HG02759 (cell line): ENCODE data around the gene COPA.
"Not testable (repeated sequence)": the region's sequence is repeated elsewhere in the genome, so short reads cannot be mapped to it uniquely, and the experiment has no call there.

Source experiments
- ATAC-seq: cut with Tn5 transposase; IDR thresholded peaks from one replicate; pipeline ENCODE4 v1.9.1; 2021; ENCODE audit warnings: mild to moderate bottlenecking, moderate library complexity; ENCODE audit not compliant: unreplicated experiment

The COPA gene

GRCh38 chr1:160342953-160343869, at the start of gene COPA, which contains the start of gene NCSTN:
TSS of gene COPA (minus strand) at chr1:160343250. CDS start at chr1:160343170, 80 bp downstream.
TSS of gene NCSTN (plus strand) at chr1:160343383. CDS start at chr1:160343397, 14 bp downstream.
- ATAC-seq = peak; percentile 94

- not testable (repeated sequence) for ATAC-seq
Observed at GRCh38 chr1:160388406-160388805, 45.4 kb upstream of the COPA start.

GRCh38 chr1:160384812-160385211, 41.8 kb upstream of the COPA start:
- ATAC-seq = not testable (repeated sequence)

GRCh38 chr1:160377585-160378206, 34.6 kb upstream of the COPA start:
- no peak for ATAC-seq

GRCh38 chr1:160376525-160377131, 33.6 kb upstream of the COPA start:
- ATAC-seq = peak; percentile 57

- ATAC-seq = no peak
Observed at GRCh38 chr1:160375788-160376524, 32.9 kb upstream of the COPA start.

GRCh38 chr1:160374306-160375110, 31.5 kb upstream of the COPA start:
- no peak for ATAC-seq

- ATAC-seq = no peak
Observed at GRCh38 chr1:160373696-160374095, 30.6 kb upstream of the COPA start.

- no peak for ATAC-seq
Observed at GRCh38 chr1:160371756-160372155, 28.7 kb upstream of the COPA start.

- no peak for ATAC-seq
Observed at GRCh38 chr1:160371346-160371631, 28.2 kb upstream of the COPA start.

- ATAC-seq = no peak
Observed at GRCh38 chr1:160370561-160371345, 27.7 kb upstream of the COPA start.

GRCh38 chr1:160369087-160369486, 26.0 kb upstream of the COPA start:
- ATAC-seq = no peak

- no peak for ATAC-seq
Observed at GRCh38 chr1:160367934-160368923, 25.2 kb upstream of the COPA start.

GRCh38 chr1:160367516-160367900, 24.5 kb upstream of the COPA start:
- ATAC-seq = no peak

GRCh38 chr1:160366731-160367515, 23.9 kb upstream of the COPA start, which contains the start of gene NHLH1:
TSS of gene NHLH1 (plus strand) at chr1:160367071. CDS start at chr1:160370732, 3,661 bp downstream.
- ATAC-seq = no peak

- no peak for ATAC-seq
Observed at GRCh38 chr1:160365325-160365724, 22.3 kb upstream of the COPA start.

- no peak for ATAC-seq
Observed at GRCh38 chr1:160363951-160364735, 21.1 kb upstream of the COPA start.
